Activated CD8-positive, alpha-beta memory T cell treated with anti-CD3 and anti-CD28 coated beads for 4 hours (primary cell): Measurements from ENCODE around the gene DNAH14.
"Not testable (repeated sequence)": the region's sequence is repeated elsewhere in the genome, so short reads cannot be mapped to it uniquely, and the experiment has no call there.

ENCODE experiments used
- DNase-seq, 2 donors: peaks; one replicate each; pipeline ENCODE4 v3.0.0-alpha.2; 2020; ENCODE audit warnings: low read depth in 2 of 2

The DNAH14 gene

GRCh38 chr1:224921354-224921753 lies 8.1 kb upstream of the DNAH14 start:
- no peak for DNase-seq

GRCh38 chr1:224922404-224923164 lies 6.9 kb upstream of the DNAH14 start:
- DNase-seq, result no peak

GRCh38 chr1:224923726-224924125 lies 5.7 kb upstream of the DNAH14 start:
- DNase-seq, result no peak

- DNase-seq, result not testable (repeated sequence)
Measured at GRCh38 chr1:224927631-224928030, 1.8 kb upstream of the DNAH14 start.

- no peak for DNase-seq
Measured at GRCh38 chr1:224928906-224929305, 569 bp upstream of the DNAH14 start.

DNA sequence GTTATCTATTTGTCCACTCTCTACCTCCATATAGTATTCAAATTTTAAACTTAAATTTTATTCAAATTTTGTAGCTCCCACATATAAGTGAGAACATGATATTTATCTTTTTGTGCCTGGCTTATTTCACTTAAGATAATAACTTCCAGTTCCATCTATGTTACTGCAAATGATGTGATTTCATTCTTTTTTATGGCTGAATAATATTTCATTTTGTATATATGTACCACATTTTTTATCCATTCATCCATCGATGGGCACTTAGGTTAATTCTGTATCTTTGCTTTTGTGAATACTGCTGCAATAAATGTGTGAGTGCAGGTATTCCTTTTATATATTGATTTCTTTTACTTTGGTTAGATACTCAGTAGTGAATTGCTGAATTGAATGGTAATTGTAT lies 2.1 kb downstream of the DNAH14 start:
- no peak for DNase-seq

GRCh38 chr1:224932607-224933249 lies 3.3 kb downstream of the DNAH14 start:
- no peak for DNase-seq

- DNase-seq, result no peak
Measured at GRCh38 chr1:224933584-224933983, 4.1 kb downstream of the DNAH14 start.

GRCh38 chr1:224938652-224939051 lies 9.2 kb downstream of the DNAH14 start:
- no peak for DNase-seq

DNA sequence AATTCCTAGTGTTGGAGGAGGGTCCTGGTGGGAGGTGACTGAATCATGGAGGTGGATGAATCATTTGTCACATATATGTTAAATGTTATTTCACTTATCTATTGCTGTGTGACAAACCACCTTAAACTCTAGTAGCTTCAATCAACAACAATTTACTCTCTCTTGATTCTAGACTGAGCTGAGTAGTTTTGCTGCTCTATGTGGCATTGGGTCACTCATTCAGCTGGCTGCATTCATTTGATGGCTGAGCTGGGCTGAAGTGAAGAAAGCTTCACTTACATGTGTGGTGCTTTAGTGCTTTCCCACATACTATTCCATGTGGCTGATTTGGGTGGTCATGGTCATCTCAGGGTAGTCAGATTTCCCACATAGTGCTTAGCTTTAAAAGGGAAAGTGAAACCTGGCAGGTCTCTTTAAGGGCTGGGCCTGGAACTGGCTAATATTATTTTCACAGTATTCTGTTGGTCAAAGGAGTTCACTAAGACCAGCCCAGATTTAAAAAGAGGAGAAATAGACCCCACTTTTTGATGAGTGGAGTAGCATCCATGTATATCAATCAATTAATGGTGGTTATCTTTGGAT lies 10.5 kb downstream of the DNAH14 start:
- no peak for DNase-seq

GRCh38 chr1:224940735-224941134 lies 11.3 kb downstream of the DNAH14 start:
- not testable (repeated sequence) for DNase-seq

GRCh38 chr1:224945651-224946348 lies 16.3 kb downstream of the DNAH14 start:
- DNase-seq, result not testable (repeated sequence)

- DNase-seq, result not testable (repeated sequence)
Measured at GRCh38 chr1:224946349-224946691, 16.8 kb downstream of the DNAH14 start.

GRCh38 chr1:224957696-224958095 lies 28.2 kb downstream of the DNAH14 start:
- no peak for DNase-seq

DNA sequence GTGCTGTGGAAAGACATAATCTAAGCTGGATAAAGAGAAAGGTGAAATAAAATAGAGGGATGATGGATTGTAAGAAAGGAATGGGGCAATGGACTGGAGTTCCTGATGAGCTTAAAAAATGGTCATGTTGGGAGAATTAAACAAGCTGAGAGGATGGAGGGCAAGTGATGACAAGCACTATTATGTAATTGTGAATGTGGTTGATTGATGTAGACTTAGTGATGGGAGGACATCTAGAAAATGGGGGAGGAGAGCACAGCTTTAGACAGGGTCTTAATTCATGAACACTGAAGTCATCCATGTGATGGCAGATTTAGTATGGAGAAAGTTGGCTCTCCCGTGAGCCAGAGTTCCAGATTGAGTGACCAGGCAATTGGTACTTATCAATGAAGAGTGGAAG lies 29.0 kb downstream of the DNAH14 start:
- DNase-seq, result no peak

- DNase-seq, result no peak
Measured at GRCh38 chr1:224959115-224959514, 29.6 kb downstream of the DNAH14 start.

GRCh38 chr1:224959656-224960055 lies 30.2 kb downstream of the DNAH14 start:
- DNase-seq, result no peak

DNA sequence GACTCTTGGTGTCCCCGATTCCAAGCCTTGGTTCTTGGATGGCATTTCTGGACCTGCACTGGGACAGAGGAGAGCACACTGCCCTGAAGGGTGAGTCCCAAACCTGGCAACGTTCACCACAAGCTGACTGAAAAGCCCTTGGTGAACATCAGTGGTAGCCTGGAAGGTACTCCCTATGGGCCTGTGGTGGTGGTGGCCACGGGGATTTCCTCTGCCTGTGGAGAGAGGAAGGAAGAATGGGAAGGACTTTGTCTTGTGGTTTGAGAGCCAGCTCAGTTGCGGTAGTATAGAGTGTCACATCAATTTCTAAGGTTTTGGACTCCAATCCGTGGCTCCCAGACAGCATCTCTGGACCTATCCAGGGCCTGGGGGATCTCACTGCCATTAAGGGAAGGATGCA lies 50.7 kb downstream of the DNAH14 start:
- DNase-seq, result no peak

DNA sequence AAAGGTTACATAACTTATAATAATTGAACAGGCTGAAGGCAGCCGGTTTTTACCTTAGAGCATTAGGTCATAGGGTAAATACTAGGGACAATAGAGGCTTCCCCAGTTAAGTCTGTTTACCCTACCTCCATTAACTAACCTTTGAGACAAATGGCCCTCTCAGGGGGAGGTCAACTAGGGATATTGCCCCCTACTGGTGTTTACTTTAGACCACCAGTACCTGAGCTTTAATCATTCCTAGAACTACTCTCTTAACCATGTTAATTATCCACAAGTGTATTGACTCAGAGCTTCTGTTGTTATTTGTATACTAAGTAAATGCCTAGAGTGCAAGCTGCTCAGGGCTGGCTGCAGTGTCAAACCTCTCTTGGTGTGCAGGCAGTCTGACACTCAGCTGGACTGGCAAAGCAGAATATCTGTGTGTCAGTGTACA lies 52.5 kb downstream of the DNAH14 start:
- not testable (repeated sequence) for DNase-seq

- DNase-seq, result no peak
Measured at GRCh38 chr1:224988042-224988441, 58.6 kb downstream of the DNAH14 start.

- no peak for DNase-seq
Measured at GRCh38 chr1:224989615-224990014, 60.1 kb downstream of the DNAH14 start.

DNA sequence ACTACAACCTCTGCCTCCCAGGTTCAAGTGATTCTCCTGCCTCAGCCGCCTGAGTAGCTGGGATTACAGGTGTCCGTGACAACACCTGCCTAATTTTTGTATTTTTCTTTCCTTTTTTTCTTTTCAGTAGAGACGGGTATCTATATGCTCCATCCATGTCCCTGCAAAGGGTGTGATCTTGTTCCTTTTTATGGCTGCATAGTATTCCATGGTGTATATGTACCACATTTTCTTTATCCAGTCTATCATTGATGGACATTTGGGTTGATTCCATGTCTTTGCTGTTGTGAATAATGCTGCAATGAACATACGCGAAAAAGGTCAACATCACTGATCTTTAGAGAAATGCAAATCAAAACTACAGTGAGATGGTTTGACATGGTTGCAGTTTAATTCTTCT lies 62.1 kb downstream of the DNAH14 start:
- not testable (repeated sequence) for DNase-seq
